Stimulated activated naive CD8-positive, alpha-beta T cell treated with anti-CD3 and anti-CD28 coated beads, Interleukin-15, Interleukin-2, amounts not matched to agents 100 ng/mL and 50 ng/mL, for 24 hours (primary cell): ENCODE measurements around the gene SYNPO2L.
"Not testable (repeated sequence)": the region's sequence is repeated elsewhere in the genome, so short reads cannot be mapped to it uniquely, and the experiment has no call there.

Experiments
- H3K27ac Mint-ChIP-seq: one replicate; pipeline ENCODE4 v1.8.0; 2021; ENCODE audit warnings: mild to moderate bottlenecking, mixed read lengths
- H3K27me3 Mint-ChIP-seq: one replicate; pipeline ENCODE4 v1.8.0; 2021; ENCODE audit warnings: mixed read lengths
- H3K36me3 Mint-ChIP-seq: one replicate; pipeline ENCODE4 v1.8.0; 2021; ENCODE audit warnings: low read depth, mixed read lengths
- H3K4me1 Mint-ChIP-seq: one replicate; pipeline ENCODE4 v1.8.0; 2021; ENCODE audit warnings: low read depth, mixed read lengths
- H3K4me3 Mint-ChIP-seq: one replicate; pipeline ENCODE4 v1.8.0; 2021; ENCODE audit warnings: mild to moderate bottlenecking, mixed read lengths
- H3K9me3 Mint-ChIP-seq: one replicate; pipeline ENCODE4 v1.8.0; 2021; ENCODE audit warnings: mixed read lengths

The SYNPO2L gene, protein sequence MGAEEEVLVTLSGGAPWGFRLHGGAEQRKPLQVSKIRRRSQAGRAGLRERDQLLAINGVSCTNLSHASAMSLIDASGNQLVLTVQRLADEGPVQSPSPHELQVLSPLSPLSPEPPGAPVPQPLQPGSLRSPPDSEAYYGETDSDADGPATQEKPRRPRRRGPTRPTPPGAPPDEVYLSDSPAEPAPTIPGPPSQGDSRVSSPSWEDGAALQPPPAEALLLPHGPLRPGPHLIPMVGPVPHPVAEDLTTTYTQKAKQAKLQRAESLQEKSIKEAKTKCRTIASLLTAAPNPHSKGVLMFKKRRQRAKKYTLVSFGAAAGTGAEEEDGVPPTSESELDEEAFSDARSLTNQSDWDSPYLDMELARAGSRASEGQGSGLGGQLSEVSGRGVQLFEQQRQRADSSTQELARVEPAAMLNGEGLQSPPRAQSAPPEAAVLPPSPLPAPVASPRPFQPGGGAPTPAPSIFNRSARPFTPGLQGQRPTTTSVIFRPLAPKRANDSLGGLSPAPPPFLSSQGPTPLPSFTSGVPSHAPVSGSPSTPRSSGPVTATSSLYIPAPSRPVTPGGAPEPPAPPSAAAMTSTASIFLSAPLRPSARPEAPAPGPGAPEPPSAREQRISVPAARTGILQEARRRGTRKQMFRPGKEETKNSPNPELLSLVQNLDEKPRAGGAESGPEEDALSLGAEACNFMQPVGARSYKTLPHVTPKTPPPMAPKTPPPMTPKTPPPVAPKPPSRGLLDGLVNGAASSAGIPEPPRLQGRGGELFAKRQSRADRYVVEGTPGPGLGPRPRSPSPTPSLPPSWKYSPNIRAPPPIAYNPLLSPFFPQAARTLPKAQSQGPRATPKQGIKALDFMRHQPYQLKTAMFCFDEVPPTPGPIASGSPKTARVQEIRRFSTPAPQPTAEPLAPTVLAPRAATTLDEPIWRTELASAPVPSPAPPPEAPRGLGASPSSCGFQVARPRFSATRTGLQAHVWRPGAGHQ

GRCh38 chr10:73655990-73656298 is at the start of gene SYNPO2L:
SYNPO2L (minus strand) TSS chr10:73656029; CDS start chr10:73655922, 107 bp downstream.
- Mint-ChIP-seq H3K36me3 (no peaks in the 10 kb centered on the region), H3K27ac (no peak within 1 kb of the TSS), H3K4me3 (no peak within 1 kb of the TSS), H3K4me1 (peaks cover 11% of the 10 kb centered on the region), H3K27me3 (no peaks in the 10 kb centered on the region), H3K9me3 (no peaks in the 10 kb centered on the region)

- Mint-ChIP-seq H3K4me1 (peaks cover 20% of the 10 kb centered on the region), H3K36me3 (peaks cover 29% of the 10 kb centered on the region)
- H3K4me3 Mint-ChIP-seq, H3K27ac Mint-ChIP-seq, H3K27me3 Mint-ChIP-seq, H3K9me3 Mint-ChIP-seq: not testable (repeated sequence)
These were observed 48.1 kb upstream of the SYNPO2L start for GRCh38 chr10:73703924-73704323.

GRCh38 chr10:73698819-73699218 is 43.0 kb upstream of the SYNPO2L start:
- not testable (repeated sequence) for H3K27ac Mint-ChIP-seq, H3K4me3 Mint-ChIP-seq, H3K9me3 Mint-ChIP-seq, H3K4me1 Mint-ChIP-seq, H3K27me3 Mint-ChIP-seq
- H3K36me3 Mint-ChIP-seq = peaks cover 22% of the 10 kb centered on the region

GRCh38 chr10:73697675-73698159 is 41.9 kb upstream of the SYNPO2L start, which contains the start of gene AGAP5:
AGAP5 (minus strand) TSS chr10:73698109; CDS start chr10:73697755, 354 bp downstream.
- not testable (repeated sequence) for H3K4me1 Mint-ChIP-seq, H3K27ac Mint-ChIP-seq, H3K4me3 Mint-ChIP-seq, H3K27me3 Mint-ChIP-seq, H3K9me3 Mint-ChIP-seq
- H3K36me3 Mint-ChIP-seq = peaks cover 20% of the 10 kb centered on the region

- not testable (repeated sequence) for H3K27ac Mint-ChIP-seq, H3K4me3 Mint-ChIP-seq, H3K27me3 Mint-ChIP-seq, H3K9me3 Mint-ChIP-seq, H3K4me1 Mint-ChIP-seq
- H3K36me3 Mint-ChIP-seq = peaks cover 17% of the 10 kb centered on the region
These were observed 39.5 kb upstream of the SYNPO2L start for GRCh38 chr10:73695302-73695701.

DNA sequence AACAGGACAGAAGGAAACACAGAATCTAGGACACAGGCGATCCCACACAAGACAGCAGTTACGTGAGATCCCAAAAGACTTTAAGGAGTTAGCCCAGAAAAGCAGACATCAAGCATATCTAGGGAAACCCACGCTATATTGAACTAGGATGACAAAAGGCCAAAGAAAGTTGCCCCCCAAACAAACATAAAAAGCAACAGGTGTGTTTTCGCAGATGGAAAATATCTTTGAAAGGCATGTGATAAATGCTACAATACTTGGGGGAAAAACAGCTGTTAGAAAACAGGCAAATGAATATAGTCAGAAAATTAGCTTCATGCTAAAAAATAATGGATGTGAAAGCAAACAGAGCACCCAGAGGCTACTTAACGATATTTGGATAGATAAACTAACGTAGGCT is 34.9 kb upstream of the SYNPO2L start:
- H3K27me3 Mint-ChIP-seq, H3K27ac Mint-ChIP-seq, H3K9me3 Mint-ChIP-seq, H3K4me3 Mint-ChIP-seq, H3K4me1 Mint-ChIP-seq: not testable (repeated sequence)
- H3K36me3 Mint-ChIP-seq = peaks cover 13% of the 10 kb centered on the region

- H3K27ac Mint-ChIP-seq, H3K4me3 Mint-ChIP-seq, H3K4me1 Mint-ChIP-seq, H3K9me3 Mint-ChIP-seq, H3K27me3 Mint-ChIP-seq: not testable (repeated sequence)
- H3K36me3 Mint-ChIP-seq = peaks cover 15% of the 10 kb centered on the region
These were observed 33.8 kb upstream of the SYNPO2L start for GRCh38 chr10:73689596-73689995.

DNA sequence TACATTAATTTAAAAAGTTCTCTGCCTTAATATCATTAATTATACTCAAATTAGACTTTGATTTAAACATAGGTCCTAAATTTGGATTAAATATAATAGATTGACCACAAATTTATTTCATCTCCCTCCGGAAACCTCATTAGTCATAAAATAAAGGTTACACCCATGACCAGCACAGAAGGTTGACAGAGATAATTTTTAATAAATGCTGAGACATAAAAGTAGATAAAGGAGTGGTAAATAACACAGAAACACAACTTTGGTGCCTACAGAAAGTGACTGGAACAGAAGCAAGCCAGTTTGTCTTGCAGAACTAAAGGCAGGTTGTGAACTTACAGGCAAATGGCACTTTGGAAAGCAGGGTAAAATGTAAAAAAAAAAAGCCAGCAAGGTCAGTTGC is 31.8 kb upstream of the SYNPO2L start:
- H3K4me3 Mint-ChIP-seq = not testable (repeated sequence)
- H3K36me3 Mint-ChIP-seq = peaks cover 12% of the 10 kb centered on the region

GRCh38 chr10:73674546-73674945 is 18.7 kb upstream of the SYNPO2L start:
- not testable (repeated sequence) for H3K4me1 Mint-ChIP-seq

More for the DNA sequence above, 31.8 kb upstream of the SYNPO2L start:
- not testable (repeated sequence) for H3K27me3 Mint-ChIP-seq, H3K27ac Mint-ChIP-seq, H3K9me3 Mint-ChIP-seq, H3K4me1 Mint-ChIP-seq

DNA sequence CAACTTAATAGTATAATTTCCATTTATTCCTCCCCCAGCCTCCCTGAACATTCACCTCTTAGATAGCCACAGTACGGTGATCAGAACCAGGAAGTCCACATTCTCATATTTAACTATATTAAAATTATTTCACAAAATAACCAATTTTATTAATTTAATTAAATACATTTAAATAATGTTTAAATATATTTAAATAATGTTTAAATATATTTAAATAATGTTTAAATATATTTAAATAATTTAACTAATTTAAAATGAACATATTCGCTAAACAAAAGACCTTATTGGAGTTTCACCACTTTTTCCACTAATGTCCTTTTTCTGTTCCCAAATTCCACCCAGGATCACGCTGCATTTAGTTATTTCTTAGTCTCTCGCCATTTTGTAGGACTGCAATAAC is 12.5 kb upstream of the SYNPO2L start:
- H3K4me1 Mint-ChIP-seq, H3K27ac Mint-ChIP-seq, H3K36me3 Mint-ChIP-seq, H3K27me3 Mint-ChIP-seq, H3K4me3 Mint-ChIP-seq, H3K9me3 Mint-ChIP-seq: not testable (repeated sequence)

More at GRCh38 chr10:73674546-73674945, 18.7 kb upstream of the SYNPO2L start:
- H3K36me3 Mint-ChIP-seq, H3K27me3 Mint-ChIP-seq, H3K27ac Mint-ChIP-seq, H3K4me3 Mint-ChIP-seq, H3K9me3 Mint-ChIP-seq: not testable (repeated sequence)

- H3K36me3 Mint-ChIP-seq, H3K27me3 Mint-ChIP-seq, H3K27ac Mint-ChIP-seq, H3K4me3 Mint-ChIP-seq, H3K4me1 Mint-ChIP-seq, H3K9me3 Mint-ChIP-seq: not testable (repeated sequence)
These were observed 10.5 kb upstream of the SYNPO2L start for GRCh38 chr10:73666153-73666809.

GRCh38 chr10:73665581-73665980 is 9.8 kb upstream of the SYNPO2L start:
- H3K36me3 Mint-ChIP-seq, H3K27ac Mint-ChIP-seq, H3K9me3 Mint-ChIP-seq, H3K27me3 Mint-ChIP-seq, H3K4me1 Mint-ChIP-seq, H3K4me3 Mint-ChIP-seq: not testable (repeated sequence)

GRCh38 chr10:73664156-73665040 is 8.6 kb upstream of the SYNPO2L start:
- H3K9me3 Mint-ChIP-seq, H3K36me3 Mint-ChIP-seq, H3K27me3 Mint-ChIP-seq: not testable (repeated sequence)

DNA sequence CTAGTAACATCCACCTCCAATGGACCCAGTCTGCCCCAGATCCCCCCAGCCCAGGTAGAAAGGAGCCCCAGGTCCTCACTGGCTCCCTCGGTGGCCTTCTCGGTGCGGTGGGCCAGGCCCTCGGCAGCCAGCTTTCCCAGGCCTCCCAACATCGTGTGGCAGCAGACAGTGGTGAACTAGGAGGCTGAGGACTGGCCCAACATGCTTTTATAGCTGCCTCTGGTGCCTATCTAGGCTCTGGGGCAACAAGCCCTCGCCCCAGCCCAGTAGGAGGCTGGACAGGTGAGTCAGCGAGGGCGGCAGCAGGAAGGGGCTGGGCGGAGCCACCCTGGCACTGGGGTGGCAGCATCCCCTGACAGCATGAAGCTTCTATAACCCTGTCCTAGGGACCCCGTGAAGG is 7.8 kb upstream of the SYNPO2L start:
- not testable (repeated sequence) for H3K27me3 Mint-ChIP-seq, H3K36me3 Mint-ChIP-seq, H3K9me3 Mint-ChIP-seq, H3K27ac Mint-ChIP-seq, H3K4me1 Mint-ChIP-seq, H3K4me3 Mint-ChIP-seq

More at GRCh38 chr10:73664156-73665040, 8.6 kb upstream of the SYNPO2L start:
- H3K4me3 Mint-ChIP-seq, H3K4me1 Mint-ChIP-seq, H3K27ac Mint-ChIP-seq: not testable (repeated sequence)
